Stimulated activated CD4-positive, alpha-beta T cell treated with anti-CD3 and anti-CD28 coated beads, Interleukin-12 subunit alpha, Interleukin-12 subunit beta, amount 100 ng/mL, for 48 hours (primary cell): ENCODE results near the gene CCL20.
"Not testable (repeated sequence)": the region's sequence is repeated elsewhere in the genome, so short reads cannot be mapped to it uniquely, and the experiment has no call there.

ENCODE experiments used
- DNase-seq, 3 donors: peaks; one replicate each; pipeline ENCODE4 v3.0.0-alpha.2; 2020; ENCODE audit warnings: low read depth in 2 of 3, low spot score in 1 of 3

Gene CCL20

DNA sequence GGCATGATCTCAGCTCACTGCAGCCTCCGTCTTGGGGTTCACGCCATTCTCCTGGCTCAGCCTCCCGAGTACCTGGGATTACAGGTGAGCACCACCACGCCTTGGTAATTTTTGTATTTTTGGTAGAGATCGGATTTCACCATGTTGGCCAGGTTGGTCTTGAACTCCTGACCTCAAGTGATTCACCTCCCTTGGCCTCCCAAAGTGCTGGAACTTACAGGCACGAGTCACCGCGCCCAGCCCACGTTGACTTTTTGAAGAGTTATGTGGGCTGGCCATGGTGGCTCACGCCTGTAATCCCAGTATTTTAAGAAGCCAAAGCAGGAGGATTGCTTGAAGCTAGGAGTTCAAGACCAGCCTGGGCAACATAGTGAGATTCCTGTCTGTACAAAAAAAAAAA, 20.8 kb downstream of the CCL20 start:
- DNase-seq = no peak

DNA sequence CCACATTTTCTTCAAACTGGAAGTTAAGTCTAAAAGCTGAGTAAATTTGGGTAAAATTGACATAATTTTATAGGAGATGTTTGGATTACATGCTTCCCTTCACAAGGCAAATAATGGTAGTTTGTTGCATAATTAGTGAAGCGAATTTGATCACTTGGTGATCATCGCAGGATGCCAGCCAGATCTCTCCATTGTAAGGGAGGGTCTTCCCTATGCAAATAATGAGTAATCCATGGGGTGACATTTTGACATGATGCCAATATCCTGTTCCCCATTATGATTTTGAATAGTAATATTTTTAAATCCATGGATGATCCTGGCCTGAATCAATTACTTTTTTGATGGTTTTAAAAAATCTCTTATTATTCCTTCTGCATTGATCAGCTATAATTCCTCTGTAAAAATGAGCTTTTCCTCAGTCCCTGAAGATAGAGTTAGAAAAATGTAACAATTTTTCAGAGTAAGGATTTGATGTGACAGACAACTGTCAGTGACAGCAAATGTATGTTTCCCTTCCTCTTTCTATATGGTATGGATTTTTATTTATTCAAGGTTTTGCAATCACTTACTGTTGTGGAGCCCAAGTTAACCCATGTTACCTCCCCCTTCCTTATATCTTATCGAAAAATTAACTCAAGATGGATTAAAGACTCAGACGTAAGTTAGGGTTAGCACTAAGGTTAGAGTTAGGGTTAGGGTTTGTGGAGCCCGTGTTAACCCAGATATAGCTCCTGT, 21.4 kb downstream of the CCL20 start:
- no peak for DNase-seq

DNA sequence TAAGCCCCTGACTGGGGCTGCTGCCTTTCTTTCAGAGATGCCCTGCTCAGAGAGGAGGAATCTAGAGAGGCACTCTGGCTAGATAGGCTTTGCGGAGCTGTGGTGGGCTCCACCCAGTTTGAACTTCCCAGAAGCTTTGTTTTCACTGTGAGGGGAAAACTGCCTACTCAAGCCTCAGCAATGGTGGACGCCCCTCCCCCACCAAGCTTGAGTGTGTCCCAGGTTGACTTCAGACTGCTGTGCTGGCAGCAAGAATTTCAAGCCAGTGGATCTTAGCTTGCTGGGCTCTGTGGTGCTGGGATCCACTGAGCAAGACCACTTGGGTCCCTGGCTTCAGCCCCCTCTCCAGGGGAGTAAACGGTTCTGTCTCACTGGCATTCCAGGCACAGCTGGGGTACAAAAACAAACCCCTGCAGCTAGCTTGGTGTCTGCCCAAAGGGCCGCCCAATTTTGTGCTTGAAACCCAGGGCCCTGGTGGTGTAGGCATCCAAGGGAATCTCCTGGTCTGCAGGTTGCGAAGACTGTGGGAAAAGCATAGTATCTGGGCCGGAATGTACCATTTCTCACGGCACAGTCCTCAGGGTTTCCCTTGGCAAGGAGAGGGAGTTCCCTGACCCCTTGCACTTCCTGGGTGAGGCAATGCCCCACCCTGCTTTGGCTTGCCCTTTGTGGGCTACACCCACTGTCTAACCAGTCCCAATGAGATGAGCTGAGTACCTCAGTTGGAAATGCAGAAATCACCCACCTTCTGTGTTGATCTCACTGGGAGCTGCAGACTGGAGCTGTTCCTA, 25.9 kb downstream of the CCL20 start:
- not testable (repeated sequence) for DNase-seq

DNA sequence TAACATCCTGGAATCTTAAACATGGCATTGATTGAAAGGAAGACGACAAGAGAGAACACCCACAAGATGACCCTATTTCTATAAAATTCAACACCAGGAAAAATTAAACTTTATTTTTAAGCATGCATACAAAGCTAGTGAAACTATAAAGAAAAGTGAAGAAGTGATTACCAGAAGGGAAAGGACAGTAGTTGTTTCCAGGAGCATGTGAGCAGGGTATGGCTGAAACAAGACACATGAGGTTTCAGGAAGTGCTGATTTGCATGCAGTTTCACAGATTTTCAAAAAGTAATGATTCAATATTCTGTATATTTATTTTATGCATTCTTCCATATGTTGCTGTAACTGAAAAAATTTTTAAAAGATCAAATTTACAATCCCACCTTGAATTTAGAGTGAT, 33.2 kb downstream of the CCL20 start:
- DNase-seq = no peak

DNA sequence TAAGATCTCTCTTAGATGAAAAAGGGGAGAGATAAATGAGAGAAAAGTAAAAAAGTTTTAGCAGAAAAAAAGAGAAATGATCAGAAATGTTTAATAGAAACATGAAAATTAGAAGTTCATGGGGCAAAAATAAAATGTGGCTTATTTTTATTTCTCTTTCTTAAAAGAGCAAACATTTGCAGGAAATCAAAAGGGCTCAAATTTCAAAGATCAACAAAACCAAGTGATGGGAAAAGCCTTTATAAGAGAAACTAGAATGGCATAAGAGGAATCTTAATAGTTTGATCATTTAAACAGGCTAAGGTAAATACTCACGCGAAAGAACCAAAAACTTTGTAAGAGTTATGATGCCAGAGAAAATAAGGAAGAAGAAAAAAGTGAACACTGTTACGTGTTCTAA, 34.5 kb downstream of the CCL20 start:
- no peak for DNase-seq

DNA sequence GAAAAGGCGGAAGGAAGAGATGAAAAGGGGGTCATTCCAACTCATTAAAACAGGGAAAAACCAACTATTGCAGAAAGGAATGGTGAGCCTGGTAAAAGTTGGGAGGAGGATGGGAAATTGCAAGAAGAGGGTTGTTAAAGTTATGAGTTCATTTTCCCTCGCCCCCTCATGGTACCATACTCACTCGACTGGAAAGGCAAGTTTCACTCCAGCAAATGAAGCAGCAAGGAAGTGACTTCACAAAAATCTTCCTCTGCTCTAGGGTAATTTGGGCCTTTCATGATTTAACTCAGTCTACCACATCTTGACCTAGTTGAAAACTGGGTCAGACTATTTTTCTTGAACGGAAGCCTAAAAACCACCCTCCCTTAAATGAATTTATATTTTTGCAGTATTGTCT, 34.9 kb downstream of the CCL20 start:
- DNase-seq = no peak

DNA sequence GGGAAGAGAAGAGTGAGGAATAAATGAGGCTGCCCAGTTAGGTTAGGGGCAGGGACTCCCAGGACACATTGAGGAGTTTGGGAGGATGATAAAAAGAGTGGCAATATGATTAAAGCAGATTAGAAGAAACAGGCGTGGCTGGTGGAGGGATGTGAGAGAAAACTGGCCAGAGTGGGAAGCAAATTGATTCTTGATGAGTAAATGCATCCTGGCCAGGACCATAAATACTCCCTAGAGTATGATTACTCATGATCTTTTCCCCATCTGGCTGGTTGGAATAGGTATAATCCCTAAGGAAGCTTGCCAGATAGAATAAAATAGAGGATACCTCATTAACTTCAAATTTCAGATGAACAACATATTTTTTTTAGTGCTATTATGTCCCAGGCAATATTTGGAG, 36.3 kb downstream of the CCL20 start:
- no peak for DNase-seq

DNA sequence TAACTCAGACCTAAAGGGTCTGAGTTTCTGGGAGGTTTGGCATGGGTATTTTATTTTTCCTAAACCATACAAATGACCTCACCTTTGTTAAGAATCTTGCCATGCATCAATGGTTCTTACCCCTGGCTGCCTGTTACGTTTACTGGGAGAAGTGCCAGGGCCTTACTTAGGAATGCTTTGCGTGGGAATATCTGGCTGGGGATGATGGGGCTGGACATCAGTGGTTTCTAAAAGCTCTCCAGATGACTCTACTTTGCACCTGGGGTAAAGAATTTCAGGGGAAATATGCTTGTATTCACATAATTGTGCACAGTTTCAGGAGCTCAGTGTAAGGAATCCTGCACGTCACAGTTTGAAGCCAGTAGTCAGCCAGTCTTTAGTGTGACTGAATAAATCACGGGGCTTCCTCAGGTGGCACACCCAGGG, 39.6 kb downstream of the CCL20 start:
- no peak for DNase-seq

DNA sequence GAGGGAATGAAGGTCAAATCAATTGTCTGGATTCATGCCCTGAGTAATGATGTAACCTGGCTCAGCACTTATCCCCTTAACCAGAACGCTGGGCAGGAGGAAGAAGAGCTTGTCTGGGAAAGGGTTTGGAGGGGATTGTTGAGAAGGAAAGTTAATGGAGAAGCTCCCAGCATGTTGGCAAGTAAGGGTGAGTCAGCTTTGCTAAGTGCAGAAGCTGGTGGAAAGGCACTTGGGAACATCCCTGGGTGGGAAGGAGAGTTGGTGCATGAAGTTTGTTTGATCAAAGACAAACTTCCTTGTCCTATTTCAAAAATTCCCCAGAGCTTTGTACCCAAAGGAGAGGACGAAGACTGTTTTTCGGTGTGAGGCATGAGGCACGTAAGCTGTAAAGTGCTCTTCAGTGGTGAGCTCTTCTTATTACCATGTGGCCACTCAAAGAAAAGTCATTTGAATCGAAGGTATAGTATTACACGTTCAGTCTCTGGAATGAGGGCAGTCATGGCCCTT, 40.2 kb downstream of the CCL20 start:
- no peak for DNase-seq

DNA sequence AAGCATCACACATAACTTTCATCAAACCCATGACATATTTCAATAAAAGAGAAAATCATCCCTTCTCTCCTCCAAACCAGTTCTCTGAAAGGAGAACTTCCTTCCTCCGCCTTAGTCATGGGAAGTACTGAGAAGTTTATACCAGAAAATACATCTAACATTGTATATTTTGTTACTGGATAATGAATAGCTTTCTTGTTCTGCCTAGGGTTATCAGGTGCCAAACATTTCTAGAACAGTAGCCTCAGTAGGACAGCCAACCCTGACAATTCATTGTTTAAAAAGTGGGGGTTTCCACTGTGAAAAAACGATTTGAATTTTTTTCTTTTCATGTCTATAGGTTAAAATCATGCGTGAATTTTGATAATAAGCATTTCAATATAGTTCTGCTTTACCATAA, 41.8 kb downstream of the CCL20 start:
- no peak for DNase-seq

DNA sequence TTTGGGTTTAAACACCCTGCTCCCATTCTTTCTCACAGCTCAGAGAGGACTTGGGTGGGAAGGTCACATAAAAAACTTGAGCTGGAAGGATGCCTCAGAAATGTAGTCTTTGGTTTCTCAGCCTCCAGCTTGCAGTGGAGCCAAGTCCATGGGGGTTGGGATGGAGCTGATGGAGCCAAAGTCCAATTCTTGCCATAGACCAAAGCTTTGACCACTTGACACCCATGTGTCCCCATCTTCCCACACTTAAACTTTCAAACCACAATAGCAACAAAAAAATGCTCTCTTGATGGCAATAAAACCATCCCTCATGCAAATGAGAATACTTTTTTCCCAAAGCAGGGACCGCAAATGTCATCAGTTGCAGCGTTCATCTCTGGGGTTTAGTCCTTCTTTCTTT, 43.1 kb downstream of the CCL20 start:
- no peak for DNase-seq

DNA sequence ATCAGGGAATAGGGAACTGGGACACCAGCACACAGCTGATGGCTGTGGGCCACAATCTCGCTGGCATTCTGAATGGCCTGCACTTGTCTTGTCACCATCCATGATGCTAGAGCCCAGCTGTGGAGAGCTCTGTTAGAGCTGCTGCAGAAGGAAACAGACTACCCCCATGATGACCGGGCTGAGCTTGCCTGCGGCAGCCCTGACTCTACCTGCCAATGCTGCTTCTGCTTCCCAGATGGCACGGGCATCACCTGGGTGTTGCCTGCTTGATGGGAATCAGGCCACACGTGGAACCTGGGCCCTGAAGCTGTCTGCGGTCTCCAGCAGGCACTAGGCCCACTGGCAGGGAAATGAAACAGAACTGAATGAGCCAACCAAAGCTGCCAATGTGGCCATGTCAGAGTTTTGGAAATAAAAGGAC, 46.6 kb downstream of the CCL20 start:
- DNase-seq = no peak

DNA sequence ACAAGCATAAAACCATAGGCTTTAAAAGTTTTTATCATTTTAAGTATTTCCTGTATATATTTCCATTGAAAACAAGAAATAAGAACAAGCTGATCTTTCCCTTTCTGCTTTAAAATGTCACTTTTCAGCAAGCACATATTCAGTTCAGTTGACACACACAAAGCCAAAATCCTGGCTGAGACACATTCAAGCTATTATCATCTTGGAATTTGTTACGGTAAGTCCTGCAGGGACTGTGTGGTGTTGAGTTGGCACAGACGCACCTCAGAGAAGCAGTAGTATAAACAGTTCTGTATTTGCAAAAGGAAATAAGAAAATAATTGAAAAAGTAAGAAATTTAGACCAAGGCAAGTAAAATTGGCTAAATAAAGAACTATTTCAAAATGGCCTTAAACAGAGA, 47.4 kb downstream of the CCL20 start:
- DNase-seq = no peak

DNA sequence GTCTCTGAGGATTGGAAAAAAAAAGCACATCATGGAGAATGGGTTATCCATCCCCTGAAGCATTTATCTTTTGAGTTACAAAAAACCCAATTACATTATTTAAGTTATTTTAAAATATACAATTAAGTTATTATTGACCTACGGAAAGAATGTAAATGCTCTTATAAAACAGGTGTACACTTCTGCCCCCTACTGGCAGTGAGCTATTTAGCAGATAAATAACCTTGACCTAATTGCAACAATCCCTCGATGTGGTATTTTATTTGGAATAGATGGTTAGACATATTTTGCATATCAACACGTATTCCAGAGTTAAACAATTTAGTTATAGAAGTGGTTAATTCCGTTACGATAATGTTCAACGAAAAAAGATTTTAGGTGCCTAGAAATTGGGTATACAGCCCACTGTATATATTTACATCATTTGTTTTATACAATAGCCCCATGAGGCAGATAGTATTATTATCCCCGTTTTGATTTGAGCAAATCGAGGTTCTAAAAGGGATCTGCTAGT, 48.6 kb downstream of the CCL20 start:
- peak in 1 of 3 donors; percentile 47 for DNase-seq

DNA sequence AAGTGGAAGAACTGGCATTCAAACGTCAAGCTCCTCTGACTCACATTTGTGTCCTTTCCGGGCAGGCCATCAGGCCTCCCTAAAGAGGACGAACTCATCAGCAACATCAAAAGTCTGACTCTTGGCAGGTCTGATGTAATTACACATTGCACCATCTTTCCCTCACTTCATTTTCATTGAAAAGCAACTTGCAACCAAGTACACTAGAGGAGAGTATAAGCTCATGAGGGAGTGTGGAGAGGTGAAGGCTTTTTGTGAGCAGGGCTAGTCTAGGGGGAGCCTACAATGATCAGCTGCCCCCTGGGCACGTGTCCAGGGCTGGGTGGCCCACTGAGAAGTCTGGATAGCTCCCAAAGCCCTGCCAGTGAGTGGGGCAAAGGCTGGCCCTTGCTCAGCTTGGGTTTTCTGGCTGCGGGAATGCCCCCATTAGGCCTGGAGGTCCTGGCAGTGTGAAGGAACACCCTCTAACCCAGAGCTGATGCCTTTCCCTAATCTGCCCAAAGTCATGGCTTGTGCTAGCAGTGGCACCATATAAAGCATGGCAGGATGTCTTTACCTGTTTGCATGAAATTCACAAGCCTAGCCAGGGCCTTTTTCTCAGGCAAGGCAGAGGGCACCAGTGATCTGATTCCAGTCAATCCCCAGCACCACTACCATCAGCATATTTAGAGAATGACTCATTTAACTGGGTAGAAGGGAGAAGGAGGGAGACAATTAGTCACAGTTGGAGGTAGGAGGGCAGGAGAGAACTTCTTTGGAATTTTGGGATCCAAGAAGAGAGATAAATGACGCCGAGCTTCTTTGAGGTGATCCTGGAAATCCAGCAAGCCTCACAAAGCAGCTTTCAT, 49.3 kb downstream of the CCL20 start:
- DNase-seq = no peak

DNA sequence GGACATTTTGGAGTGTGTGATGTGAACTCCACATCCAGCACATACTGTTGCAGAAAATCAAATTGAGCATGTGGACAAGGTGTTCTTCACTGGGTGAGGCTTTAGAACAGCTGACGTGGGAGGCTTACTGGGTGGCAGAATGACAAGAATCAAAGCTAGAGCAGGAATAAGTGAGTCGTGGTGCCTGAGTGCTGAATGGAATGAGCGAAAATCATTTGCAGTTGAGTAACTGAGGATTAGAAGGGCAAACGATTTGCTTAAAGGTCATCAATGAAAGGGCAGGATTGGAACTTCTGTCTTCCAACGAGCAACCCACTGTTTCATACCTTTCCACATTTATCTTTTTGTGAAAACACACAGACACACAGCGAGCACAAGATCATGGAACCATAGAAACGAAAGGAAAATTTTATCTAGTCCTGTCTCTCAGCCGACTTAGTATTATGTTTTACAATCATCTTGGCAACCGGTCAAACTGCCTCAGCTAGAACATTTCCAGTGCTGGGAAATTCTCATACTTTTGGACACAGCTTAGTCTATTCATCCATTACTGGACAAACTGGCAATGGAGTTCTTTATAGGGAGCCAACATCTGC, 50.6 kb downstream of the CCL20 start:
- no peak for DNase-seq

DNA sequence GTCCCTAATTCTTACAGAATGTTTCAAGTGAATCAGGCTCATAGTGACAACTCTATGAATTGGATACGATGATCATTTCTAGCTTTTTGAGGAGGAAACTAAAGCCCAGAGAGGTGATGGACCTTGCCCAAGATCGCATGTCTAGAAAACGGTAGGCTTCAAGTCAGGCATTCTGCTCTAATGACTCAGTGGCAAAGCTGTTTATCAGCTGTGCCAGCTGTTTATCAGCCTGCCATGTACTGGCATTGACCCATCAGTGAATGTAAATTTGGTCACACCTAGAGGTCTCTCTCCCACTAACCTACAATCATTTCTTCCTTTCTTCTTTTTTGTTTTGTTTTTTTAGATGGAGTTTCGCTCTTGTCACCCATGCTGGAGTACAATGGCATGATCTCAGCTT, 51.6 kb downstream of the CCL20 start:
- DNase-seq = no peak
